HCT116 (cell line): ENCODE results near the gene CFAP410. TPM values are rescaled to one million over a fixed set of nuclear protein-coding genes. Genes with fewer than 3 reads are reported as not detected.

ENCODE experiments used
- ATAC-seq: fragments of 200-7000 bp; cut with Tn5 transposase; 2 replicates; pipeline ENCODE4 v1.9.1; 2020; ENCODE audit warnings: mild to moderate bottlenecking, moderate library complexity
- BruUV-seq: library from RNA; stranded (reverse); fragments of 400-500 nt; replicated peaks from 2 replicates; lab custom pipeline; 2021; lab: Mats Ljungman, UMichigan
- CTCF ChIA-PET: fragments of 300-600 bp; sonication (Branson Sonifier 250); formaldehyde crosslinking; loops from one replicate; lab custom pipeline; 2021; ENCODE audit warnings: antibody characterized with exemption; lab: Charles Lee
- POLR2A ChIA-PET: fragments of 300-600, 350-600 bp; sonication (Branson Sonifier 250); formaldehyde crosslinking; loops from one replicate; lab custom pipeline; 2021; ENCODE audit warnings: antibody characterized with exemption; lab: Charles Lee
- RAD21 ChIA-PET, 2 experiments: fragments of 300-600 bp; sonication (Branson Sonifier 250); formaldehyde crosslinking; loops; one replicate each; lab custom pipeline; 2023; ENCODE audit warnings: low total read pairs in 2 of 2; ENCODE audit not compliant: uncharacterized antibody in 2 of 2, unreplicated experiment in 2 of 2, low non-redundant PET in 1 of 2; lab: Charles Lee
- DNase-seq: peaks from one replicate; pipeline ENCODE4 v3.0.0-alpha.2; 2010; ENCODE audit warnings: low read depth, low spot score
- H2AFZ ChIP-seq: fragments of 200-600 bp; shearing (Covaris generic), sonication (generic); 2 replicates; pipeline ENCODE4 v1.6.1; 2017; ENCODE audit warnings: low read depth, mixed run types, mixed read lengths, antibody characterized with exemption, low read length; ENCODE audit not compliant: poor library complexity, severe bottlenecking
- H3K27ac ChIP-seq: 2 replicates; pipeline ENCODE4 v1.5.1; 2012; ENCODE audit warnings: low read depth, low read length
- H3K27me3 ChIP-seq: fragments of 200-600 bp; sonication (generic); 2 replicates; pipeline ENCODE4 v1.6.1; 2016; ENCODE audit warnings: mixed run types, low read length, mixed read lengths; ENCODE audit not compliant: insufficient read depth
- H3K36me3 ChIP-seq, 2 experiments: fragments of 200-500 bp in 1 of 2; fragments of 200-600 bp in 1 of 2; sonication (Bioruptor generic) in 1 of 2; sonication (generic) in 1 of 2; 2 replicates each; pipeline versions ENCODE4 v1.5.1 to v1.6.1; 2014 to 2016; ENCODE audit warnings: low read length in 2 of 2, inconsistent platforms in 1 of 2, mixed read lengths in 1 of 2, mixed run types in 1 of 2; ENCODE audit not compliant: insufficient read depth in 2 of 2, control insufficient read depth in 1 of 2
- H3K4me1 ChIP-seq, 2 experiments: fragments of 200-600 bp in 1 of 2; sonication (generic) in 1 of 2; 2 replicates each; pipeline versions ENCODE4 v1.5.1 to v1.6.1; 2012 to 2017; ENCODE audit warnings: low read length in 2 of 2, inconsistent platforms in 1 of 2, mild to moderate bottlenecking in 1 of 2, mixed read lengths in 1 of 2, mixed run types in 1 of 2, moderate library complexity in 1 of 2; ENCODE audit not compliant: insufficient read depth in 2 of 2, control insufficient read depth in 1 of 2
- H3K4me2 ChIP-seq: fragments of 200-600 bp; sonication (generic); 2 replicates; pipeline ENCODE4 v1.6.1; 2017; ENCODE audit warnings: mixed run types, low read length, mixed read lengths
- H3K4me3 ChIP-seq, 2 experiments: fragments of 200-600 bp in 1 of 2; sonication (generic) in 1 of 2; replicated peaks in 1 of 2; 2 replicates each; pipeline ENCODE4 v1.5.1; 2011 to 2016; ENCODE audit warnings: low read length in 2 of 2, control low read depth in 1 of 2, low read depth in 1 of 2, mild to moderate bottlenecking in 1 of 2, mixed read lengths in 1 of 2, mixed run types in 1 of 2
- H3K79me2 ChIP-seq: fragments of 200-600 bp; sonication (generic); 2 replicates; pipeline ENCODE4 v1.6.1; 2017; ENCODE audit warnings: mild to moderate bottlenecking, mixed run types, low read length, moderate library complexity, mixed read lengths; ENCODE audit not compliant: insufficient read depth
- H3K9ac ChIP-seq: fragments of 200-600 bp; sonication (generic); 2 replicates; pipeline ENCODE4 v1.6.1; 2016; ENCODE audit warnings: low read length, mixed read lengths
- H3K9me2 ChIP-seq: fragments of 200-600 bp; sonication (generic), shearing (Covaris generic); 2 replicates; pipeline ENCODE4 v1.6.1; 2017; ENCODE audit warnings: mixed run types, mild to moderate bottlenecking, moderate library complexity; ENCODE audit not compliant: insufficient read depth
- H3K9me3 ChIP-seq, 2 experiments: fragments of 200-500 bp in 1 of 2; fragments of 200-600 bp in 1 of 2; sonication (Bioruptor generic) in 1 of 2; sonication (generic) in 1 of 2; 2 replicates each; pipeline ENCODE4 v1.6.1; 2014 to 2017; ENCODE audit warnings: low read length in 2 of 2, mixed read lengths in 2 of 2, inconsistent platforms in 1 of 2, low read depth in 1 of 2, mild to moderate bottlenecking in 1 of 2, mixed run types in 1 of 2, moderate library complexity in 1 of 2; ENCODE audit not compliant: control insufficient read depth in 1 of 2, insufficient read depth in 1 of 2
- H4K20me1 ChIP-seq: fragments of 200-600 bp; sonication (generic), shearing (Covaris generic); 2 replicates; pipeline ENCODE4 v1.6.1; 2017; ENCODE audit warnings: mixed run types, mild to moderate bottlenecking, moderate library complexity; ENCODE audit not compliant: insufficient read depth
- CBX3 ChIP-seq: IDR thresholded peaks from 2 replicates; pipeline ENCODE4 v1.6.1; 2012; ENCODE audit warnings: low read depth
- EGR1 ChIP-seq: IDR thresholded peaks from 2 replicates; pipeline ENCODE4 v1.6.1; 2012; ENCODE audit warnings: low read depth
- ELF1 ChIP-seq: IDR thresholded peaks from 2 replicates; pipeline ENCODE4 v1.6.1; 2012; ENCODE audit warnings: low read depth, borderline replicate concordance
- EZH2 ChIP-seq: fragments of 200-600 bp; sonication (generic); IDR thresholded peaks from 2 replicates; pipeline ENCODE4 v1.6.1; 2017; ENCODE audit warnings: antibody characterized with exemption, mixed run types
- EZH2phosphoT487 ChIP-seq: fragments of 200-600 bp; IDR thresholded peaks from 2 replicates; pipeline ENCODE4 v1.6.1; 2018; ENCODE audit warnings: antibody characterized with exemption, borderline replicate concordance
- FOSL1 ChIP-seq: IDR thresholded peaks from 2 replicates; pipeline ENCODE4 v1.6.1; 2012; ENCODE audit warnings: low read depth
- JUND ChIP-seq: IDR thresholded peaks from 2 replicates; pipeline ENCODE4 v1.6.1; 2012
- MAX ChIP-seq: IDR thresholded peaks from 2 replicates; pipeline ENCODE4 v1.6.1; 2012
- POLR2A ChIP-seq: IDR thresholded peaks from 2 replicates; pipeline ENCODE4 v1.7.0; 2011; ENCODE audit warnings: borderline replicate concordance; ENCODE audit not compliant: insufficient read depth, insufficient read length; ENCODE audit errors: extremely low read depth
- POLR2AphosphoS5 ChIP-seq: IDR thresholded peaks from 2 replicates; pipeline ENCODE4 v1.6.1; 2011; ENCODE audit warnings: mild to moderate bottlenecking, low read depth, low read length, moderate library complexity
- RAD21 ChIP-seq: IDR thresholded peaks from 2 replicates; pipeline ENCODE4 v1.6.1; 2012; ENCODE audit warnings: low read depth, mild to moderate bottlenecking
- SIN3A ChIP-seq: IDR thresholded peaks from 2 replicates; pipeline ENCODE4 v1.6.1; 2012; ENCODE audit warnings: low read depth
- SP1 ChIP-seq: IDR thresholded peaks from 2 replicates; pipeline ENCODE4 v1.6.1; 2012; ENCODE audit warnings: low read depth
- SRF ChIP-seq: IDR thresholded peaks from 2 replicates; pipeline ENCODE4 v1.6.1; 2012; ENCODE audit warnings: low read depth
- TCF7L2 ChIP-seq: IDR thresholded peaks from 2 replicates; pipeline ENCODE4 v1.7.0; 2011; ENCODE audit warnings: borderline replicate concordance, inconsistent platforms; ENCODE audit not compliant: insufficient read depth, insufficient read length; ENCODE audit errors: extremely low read depth
- YY1 ChIP-seq: IDR thresholded peaks from 2 replicates; pipeline ENCODE4 v1.6.1; 2011; ENCODE audit warnings: low read length, low read depth, moderate library complexity, mild to moderate bottlenecking; ENCODE audit not compliant: insufficient replicate concordance; ENCODE audit errors: extremely low read depth
- ZFX ChIP-seq: fragments of 450-650 bp; IDR thresholded peaks from 2 replicates; pipeline ENCODE4 v1.6.1; 2017
- intact Hi-C: fragments of 100-400 bp; cut with micrococcal nuclease; formaldehyde crosslinking; loops from 2 replicates; pipeline ENCODE4 v1.10.0; 2022
- total RNA-seq: library from RNA; stranded (reverse); gene quantifications from one replicate; pipeline ENCODE4 v1.2.1, GENCODE V29; 2021; ENCODE audit not compliant: unreplicated experiment
- TF ChIP-seq, protein P1 (sequence below), 3 experiments: fragments of 200-600 bp in 1 of 3; sonication (generic) in 1 of 3; IDR thresholded peaks in 2 of 3; conservative IDR thresholded peaks in 1 of 3; 2 replicates each; pipeline ENCODE4 v1.5.1; 2012 to 2017; ENCODE audit warnings: low read depth in 2 of 3, low read length in 2 of 3, antibody characterized with exemption in 1 of 3, borderline replicate concordance in 1 of 3, control low read depth in 1 of 3, mild to moderate bottlenecking in 1 of 3, mixed read lengths in 1 of 3, mixed run types in 1 of 3, moderate library complexity in 1 of 3; ENCODE audit not compliant: insufficient read depth in 1 of 3
- TF ChIP-seq, protein P2 (sequence below): IDR thresholded peaks from 2 replicates; pipeline ENCODE4 v1.6.1; 2011; ENCODE audit warnings: mild to moderate bottlenecking, low read length, moderate library complexity; ENCODE audit not compliant: insufficient replicate concordance; ENCODE audit errors: extremely low read depth
- TF ChIP-seq, protein P3 (sequence below): IDR thresholded peaks from 2 replicates; pipeline ENCODE4 v1.6.1; 2012

The CFAP410 gene
- total RNA-seq, 1 experiment from 2014 or later, result 15.3 TPM

- intact Hi-C loops, result no loop called here
- POLR2A ChIA-PET, result no interaction called here
- H3K4me3 ChIP-seq, result no peak overlapping the region
- ATAC-seq (no peak), DNase-seq (no peak)
- H3K9me2 ChIP-seq, result no peaks in the 10 kb centered on the region
- H3K4me1 ChIP-seq, result no peaks in the 10 kb centered on the region
- no peak overlapping the region for H2AFZ ChIP-seq
- TF ChIP-seq CBX3, result no peak
- no peak for TF ChIP-seq ELF1
- TF ChIP-seq SRF, result no peak
- TF ChIP-seq FOSL1, result no peak
- no peak for TF ChIP-seq TCF7L2
- no peak for TF ChIP-seq JUND
- no peak for TF ChIP-seq EGR1
- no peak for TF ChIP-seq POLR2AphosphoS5
- TF ChIP-seq SP1, result no peak
- TF ChIP-seq POLR2A, result no peak
- no peak for TF ChIP-seq RAD21
- TF ChIP-seq, protein P1, sequence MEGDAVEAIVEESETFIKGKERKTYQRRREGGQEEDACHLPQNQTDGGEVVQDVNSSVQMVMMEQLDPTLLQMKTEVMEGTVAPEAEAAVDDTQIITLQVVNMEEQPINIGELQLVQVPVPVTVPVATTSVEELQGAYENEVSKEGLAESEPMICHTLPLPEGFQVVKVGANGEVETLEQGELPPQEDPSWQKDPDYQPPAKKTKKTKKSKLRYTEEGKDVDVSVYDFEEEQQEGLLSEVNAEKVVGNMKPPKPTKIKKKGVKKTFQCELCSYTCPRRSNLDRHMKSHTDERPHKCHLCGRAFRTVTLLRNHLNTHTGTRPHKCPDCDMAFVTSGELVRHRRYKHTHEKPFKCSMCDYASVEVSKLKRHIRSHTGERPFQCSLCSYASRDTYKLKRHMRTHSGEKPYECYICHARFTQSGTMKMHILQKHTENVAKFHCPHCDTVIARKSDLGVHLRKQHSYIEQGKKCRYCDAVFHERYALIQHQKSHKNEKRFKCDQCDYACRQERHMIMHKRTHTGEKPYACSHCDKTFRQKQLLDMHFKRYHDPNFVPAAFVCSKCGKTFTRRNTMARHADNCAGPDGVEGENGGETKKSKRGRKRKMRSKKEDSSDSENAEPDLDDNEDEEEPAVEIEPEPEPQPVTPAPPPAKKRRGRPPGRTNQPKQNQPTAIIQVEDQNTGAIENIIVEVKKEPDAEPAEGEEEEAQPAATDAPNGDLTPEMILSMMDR (IDR thresholded peaks at IDR 0.05 in 2 of 3, conservative IDR thresholded peaks at IDR 0.05 in 1 of 3; ENCODE audit: borderline replicate concordance in 1 of 3, insufficient read depth in 1 of 3, low read depth in 2 of 3, low read length in 2 of 3), result no peak
- TF ChIP-seq EZH2phosphoT487, result no peak
- TF ChIP-seq YY1, result no peak
- TF ChIP-seq MAX, result no peak
- no peak for TF ChIP-seq SIN3A
- no peak for TF ChIP-seq EZH2
- TF ChIP-seq, protein P2, sequence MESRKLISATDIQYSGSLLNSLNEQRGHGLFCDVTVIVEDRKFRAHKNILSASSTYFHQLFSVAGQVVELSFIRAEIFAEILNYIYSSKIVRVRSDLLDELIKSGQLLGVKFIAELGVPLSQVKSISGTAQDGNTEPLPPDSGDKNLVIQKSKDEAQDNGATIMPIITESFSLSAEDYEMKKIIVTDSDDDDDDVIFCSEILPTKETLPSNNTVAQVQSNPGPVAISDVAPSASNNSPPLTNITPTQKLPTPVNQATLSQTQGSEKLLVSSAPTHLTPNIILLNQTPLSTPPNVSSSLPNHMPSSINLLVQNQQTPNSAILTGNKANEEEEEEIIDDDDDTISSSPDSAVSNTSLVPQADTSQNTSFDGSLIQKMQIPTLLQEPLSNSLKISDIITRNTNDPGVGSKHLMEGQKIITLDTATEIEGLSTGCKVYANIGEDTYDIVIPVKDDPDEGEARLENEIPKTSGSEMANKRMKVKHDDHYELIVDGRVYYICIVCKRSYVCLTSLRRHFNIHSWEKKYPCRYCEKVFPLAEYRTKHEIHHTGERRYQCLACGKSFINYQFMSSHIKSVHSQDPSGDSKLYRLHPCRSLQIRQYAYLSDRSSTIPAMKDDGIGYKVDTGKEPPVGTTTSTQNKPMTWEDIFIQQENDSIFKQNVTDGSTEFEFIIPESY, result no peak
- no peak for TF ChIP-seq ZFX
- TF ChIP-seq, protein P3, sequence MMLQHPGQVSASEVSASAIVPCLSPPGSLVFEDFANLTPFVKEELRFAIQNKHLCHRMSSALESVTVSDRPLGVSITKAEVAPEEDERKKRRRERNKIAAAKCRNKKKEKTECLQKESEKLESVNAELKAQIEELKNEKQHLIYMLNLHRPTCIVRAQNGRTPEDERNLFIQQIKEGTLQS, result no peak
- no peak overlapping the region for H3K27ac ChIP-seq
- H3K9me3 ChIP-seq, result no peaks in the 10 kb centered on the region
- no peak overlapping the region for H3K9ac ChIP-seq
- no peak overlapping the region for H3K4me2 ChIP-seq
- RAD21 ChIA-PET, result no interaction called here
- H3K79me2 ChIP-seq, result no peaks in the 10 kb centered on the region
- no peaks in the 10 kb centered on the region for H3K36me3 ChIP-seq
- no peaks in the 10 kb centered on the region for H4K20me1 ChIP-seq
- no peaks in the 10 kb centered on the region for H3K27me3 ChIP-seq
- BruUV-seq, result no TSS peak
- CTCF ChIA-PET, result no interaction called here
These were observed 33.4 kb upstream of the CFAP410 start for GRCh38 chr21:44372616-44373015.
